H9 (cell line): ENCODE measurements around the gene TBC1D22A. TPM values are rescaled to one million over a fixed set of nuclear protein-coding genes. Genes with fewer than 3 reads are reported as not detected.
A peak's percentile ranks its signal among the peaks of the same experiment; 100 is the strongest.

Source experiments
- DNase-seq: peaks from one replicate; pipeline ENCODE4 v3.0.0-alpha.2; 2017
- H2AFZ ChIP-seq: one replicate; pipeline ENCODE4 v1.6.1; 2013; ENCODE audit warnings: mild to moderate bottlenecking, low read length, control low read depth, moderate library complexity
- H2AK5ac ChIP-seq: 2 replicates; pipeline ENCODE4 v1.6.1; 2013; ENCODE audit warnings: low read length, control low read depth, mixed read lengths; ENCODE audit not compliant: insufficient read length
- H2BK120ac ChIP-seq: one replicate; pipeline ENCODE4 v1.6.1; 2013; ENCODE audit warnings: low read depth, mild to moderate bottlenecking, low read length, control low read depth, inconsistent platforms; ENCODE audit not compliant: poor library complexity, severe bottlenecking
- H2BK12ac ChIP-seq: 2 replicates; pipeline ENCODE4 v1.6.1; 2013; ENCODE audit warnings: low read length, control low read depth, mixed read lengths, low read depth; ENCODE audit not compliant: insufficient read length
- H2BK15ac ChIP-seq: 2 replicates; pipeline ENCODE4 v1.6.1; 2013; ENCODE audit warnings: low read depth, low read length, control low read depth
- H2BK20ac ChIP-seq: one replicate; pipeline ENCODE4 v1.6.1; 2013; ENCODE audit warnings: low read depth, mild to moderate bottlenecking, low read length, control low read depth, inconsistent platforms; ENCODE audit not compliant: poor library complexity, severe bottlenecking
- H2BK5ac ChIP-seq: 2 replicates; pipeline ENCODE4 v1.6.1; 2013; ENCODE audit warnings: low read length, control low read depth, mixed read lengths; ENCODE audit not compliant: insufficient read length
- H3K14ac ChIP-seq: 2 replicates; pipeline ENCODE4 v1.6.1; 2013; ENCODE audit warnings: low read length, control low read depth; ENCODE audit not compliant: insufficient read depth
- H3K18ac ChIP-seq: 2 replicates; pipeline ENCODE4 v1.6.1; 2013; ENCODE audit warnings: low read depth, mild to moderate bottlenecking, mixed read lengths, low read length, control low read depth; ENCODE audit not compliant: insufficient read length
- H3K23ac ChIP-seq: 2 replicates; pipeline ENCODE4 v1.6.1; 2013; ENCODE audit warnings: low read length, control low read depth, mixed read lengths, low read depth; ENCODE audit not compliant: insufficient read length
- H3K23me2 ChIP-seq: 2 replicates; pipeline ENCODE4 v1.6.1; 2013; ENCODE audit warnings: low read depth, mild to moderate bottlenecking, mixed read lengths, low read length, control low read depth; ENCODE audit not compliant: insufficient read length, poor library complexity, severe bottlenecking
- H3K27ac ChIP-seq: 2 replicates; pipeline ENCODE4 v1.5.1; 2013; ENCODE audit warnings: low read length, control low read depth, mixed read lengths, low read depth; ENCODE audit not compliant: insufficient read length
- H3K27me3 ChIP-seq: 2 replicates; pipeline ENCODE4 v1.6.1; 2013; ENCODE audit warnings: low read length, control low read depth, inconsistent platforms; ENCODE audit not compliant: insufficient read depth
- H3K4ac ChIP-seq: 2 replicates; pipeline ENCODE4 v1.6.1; 2013; ENCODE audit warnings: low read depth, mild to moderate bottlenecking, control low read depth, inconsistent platforms, low read length, moderate library complexity
- H3K4me1 ChIP-seq: 2 replicates; pipeline ENCODE4 v1.6.1; 2013; ENCODE audit warnings: low read length, control low read depth, inconsistent platforms; ENCODE audit not compliant: insufficient read depth
- H3K4me2 ChIP-seq: 2 replicates; pipeline ENCODE4 v1.6.1; 2013; ENCODE audit warnings: low read length, control low read depth, mixed read lengths; ENCODE audit not compliant: insufficient read length, insufficient read depth
- H3K56ac ChIP-seq: 2 replicates; pipeline ENCODE4 v1.6.1; 2013; ENCODE audit warnings: low read depth, mild to moderate bottlenecking, mixed read lengths, low read length, control low read depth; ENCODE audit not compliant: insufficient read length
- H3K79me1 ChIP-seq: 2 replicates; pipeline ENCODE4 v1.6.1; 2013; ENCODE audit warnings: low read depth, mild to moderate bottlenecking, moderate library complexity, low read length, control low read depth, inconsistent platforms; ENCODE audit not compliant: insufficient read depth, poor library complexity, severe bottlenecking
- H3K79me2 ChIP-seq: 2 replicates; pipeline ENCODE4 v1.6.1; 2013; ENCODE audit warnings: low read length, control low read depth, inconsistent platforms; ENCODE audit not compliant: insufficient read depth
- H3K9ac ChIP-seq: 2 replicates; pipeline ENCODE4 v1.6.1; 2013; ENCODE audit warnings: low read length, control low read depth, mixed read lengths; ENCODE audit not compliant: insufficient read length; ENCODE audit errors: extremely low read depth
- H3K9me3 ChIP-seq: one replicate; pipeline ENCODE4 v1.6.1; 2013; ENCODE audit warnings: low read depth, low read length, inconsistent platforms; ENCODE audit not compliant: control insufficient read depth
- H3T11ph ChIP-seq: one replicate; pipeline ENCODE4 v1.6.1; 2013; ENCODE audit warnings: mild to moderate bottlenecking, low read length, control low read depth, inconsistent platforms
- H4K20me1 ChIP-seq: one replicate; pipeline ENCODE4 v1.6.1; 2013; ENCODE audit not compliant: control insufficient read depth, insufficient read length, insufficient read depth
- H4K5ac ChIP-seq: 2 replicates; pipeline ENCODE4 v1.6.1; 2013; ENCODE audit warnings: low read depth, mild to moderate bottlenecking, mixed read lengths, low read length, control low read depth; ENCODE audit not compliant: insufficient read length
- H4K8ac ChIP-seq: replicated peaks from 2 replicates; pipeline ENCODE4 v1.6.1; 2013; ENCODE audit warnings: low read length, control low read depth, mixed read lengths, low read depth; ENCODE audit not compliant: insufficient read length
- H4K91ac ChIP-seq: 2 replicates; pipeline ENCODE4 v1.6.1; 2013; ENCODE audit warnings: low read depth, mild to moderate bottlenecking, moderate library complexity, mixed read lengths, low read length, control low read depth; ENCODE audit not compliant: insufficient read length
- H3K27ac Mint-ChIP-seq, 3 experiments: 2 replicates in 2 of 3; 3 replicates in 1 of 3; pipeline ENCODE4 v1.8.0; 2020 to 2021; ENCODE audit warnings: mixed read lengths in 3 of 3, mild to moderate bottlenecking in 1 of 3, moderate library complexity in 1 of 3
- H3K27me3 Mint-ChIP-seq: 2 replicates; pipeline ENCODE4 v1.8.0; 2021; ENCODE audit warnings: low read depth, mild to moderate bottlenecking, moderate library complexity, mixed read lengths
- H3K36me3 Mint-ChIP-seq, 3 experiments: 2 replicates in 2 of 3; 3 replicates in 1 of 3; pipeline ENCODE4 v1.8.0; 2020 to 2021; ENCODE audit warnings: low read depth in 3 of 3, mixed read lengths in 3 of 3; ENCODE audit not compliant: insufficient read depth in 1 of 3
- H3K4me1 Mint-ChIP-seq, 2 experiments: 2 replicates each; pipeline ENCODE4 v1.8.0; 2020; ENCODE audit warnings: mixed read lengths in 2 of 2
- H3K4me3 Mint-ChIP-seq, 2 experiments: 2 replicates in 1 of 2; 3 replicates in 1 of 2; pipeline ENCODE4 v1.8.0; 2020 to 2021; ENCODE audit warnings: mild to moderate bottlenecking in 2 of 2, mixed read lengths in 2 of 2, moderate library complexity in 1 of 2
- H3K9me3 Mint-ChIP-seq, 2 experiments: 2 replicates in 1 of 2; 3 replicates in 1 of 2; pipeline ENCODE4 v1.8.0; 2020; ENCODE audit warnings: mild to moderate bottlenecking in 2 of 2, mixed read lengths in 2 of 2, moderate library complexity in 1 of 2
- WGBS: extraction: QIAGEN DNeasy Blood & Tissue Kit; methylation state at CpG from one replicate; pipeline ENCODE4 v1.1.7; 2013; ENCODE audit warnings: missing lambda C conversion rate, low lambda C conversion rate, mixed read lengths; ENCODE audit not compliant: insufficient read length; ENCODE audit errors: extremely low coverage; 5-methylcytosine and 5-hydroxymethylcytosine counted together
- total RNA-seq: library from RNA; stranded (reverse); gene quantifications from 2 replicates; pipeline ENCODE4 v1.2.1, GENCODE V29; 2021
- TF ChIP-seq, protein P1 (sequence below): fragments of 200-600 bp; sonication (generic); conservative IDR thresholded peaks from 3 replicates; pipeline ENCODE4 v1.8.0; 2021; ENCODE audit warnings: antibody characterized with exemption, mild to moderate bottlenecking

TBC1D22A gene
- total RNA-seq, 1 experiment from 2014 or later: 20.8 TPM

DNA sequence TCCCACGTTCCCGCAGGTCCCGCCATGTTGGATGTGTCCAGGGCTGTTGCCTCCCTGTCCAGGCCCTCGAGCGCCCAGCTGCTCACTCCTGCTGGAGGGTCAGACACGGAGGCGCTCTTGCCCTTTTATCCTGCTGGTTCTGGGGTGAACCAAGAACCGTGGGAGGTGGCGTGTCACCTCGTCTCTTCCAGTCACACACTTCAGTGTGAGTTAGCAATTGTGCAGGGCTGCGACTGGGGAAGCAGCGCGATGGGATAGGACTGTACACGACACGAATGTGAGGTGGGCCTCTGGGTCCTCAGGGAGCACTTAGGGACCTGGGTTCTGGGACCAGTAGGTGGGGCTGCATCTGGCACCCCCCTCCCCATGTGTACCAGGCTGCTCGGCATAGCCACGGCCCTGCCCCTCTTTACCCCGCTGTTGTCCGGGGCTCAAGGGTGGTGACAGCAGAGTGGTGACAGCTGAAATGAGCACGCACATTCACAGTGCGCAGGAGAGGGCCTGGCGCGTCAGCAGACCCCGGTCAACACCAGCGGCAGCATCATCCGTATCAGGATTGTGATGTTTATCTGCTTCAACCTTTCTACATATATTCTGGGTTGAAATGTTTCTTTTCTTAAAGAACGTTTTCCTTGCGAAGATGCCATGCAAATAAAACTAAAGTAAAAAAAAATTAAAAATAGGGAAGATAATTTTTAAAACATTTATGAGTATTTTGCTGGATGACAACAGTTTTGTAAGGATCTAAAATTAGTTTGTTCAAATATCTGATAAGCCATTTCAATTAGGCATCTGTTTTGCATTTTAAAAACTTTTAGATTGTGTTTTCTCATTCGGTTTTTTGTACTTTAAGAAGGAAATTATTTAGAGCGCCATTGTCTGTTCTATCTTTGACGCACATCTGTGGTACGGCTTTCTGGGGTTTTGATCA, 210.7 kb downstream of the TBC1D22A start:
- H3K9me3 Mint-ChIP-seq: no peaks in the 10 kb centered on the region
- H3K56ac ChIP-seq: no peak overlapping the region
- DNase-seq: no peak

More for the DNA sequence above, 210.7 kb downstream of the TBC1D22A start:
- WGBS: no CpG with 5 or more reads among the region's 32 CpGs
- peak overlapping the region in 1 of 3 experiments; percentile 57; a peak in 2 of 7 replicates for H3K27ac Mint-ChIP-seq
- H3K4me2 ChIP-seq: no peak overlapping the region
- H2BK120ac ChIP-seq: no peak overlapping the region
- H3K27me3 ChIP-seq: no peaks in the 10 kb centered on the region
- H2BK20ac ChIP-seq: no peak overlapping the region
- H2BK12ac ChIP-seq: no peak overlapping the region
- no peak overlapping the region for H3K18ac ChIP-seq
- H3K23me2 ChIP-seq: no peaks in the 10 kb centered on the region
- H2AK5ac ChIP-seq: no peak overlapping the region
- H2AFZ ChIP-seq: no peak overlapping the region
- H3K4ac ChIP-seq: no peak overlapping the region
- H3K4me3 Mint-ChIP-seq: no peak overlapping the region
- H3K79me2 ChIP-seq: no peaks in the 10 kb centered on the region; the same call in 1 of the 2 replicates
- H4K20me1 ChIP-seq: no peaks in the 10 kb centered on the region
- no peak overlapping the region for H2BK15ac ChIP-seq
- no peaks in the 10 kb centered on the region for H3K9me3 ChIP-seq
- H3T11ph ChIP-seq: no peak overlapping the region
- H3K79me1 ChIP-seq: no peaks in the 10 kb centered on the region
- no peak overlapping the region for H4K5ac ChIP-seq
- peaks cover 0 to 10% (median 3%) of the 10 kb centered on the region in 3 experiments; a peak in 2 of 7 replicates for H3K36me3 Mint-ChIP-seq
- no peak overlapping the region for H3K9ac ChIP-seq
- no peak overlapping the region for H3K27ac ChIP-seq
- H3K23ac ChIP-seq: no peak overlapping the region
- no peak overlapping the region for H3K14ac ChIP-seq
- peaks cover 19 to 25% of the 10 kb centered on the region in 2 experiments for H3K4me1 Mint-ChIP-seq
- no peak overlapping the region for H2BK5ac ChIP-seq
- H4K91ac ChIP-seq: no peak overlapping the region
- no peak overlapping the region for H4K8ac ChIP-seq
- H3K27me3 Mint-ChIP-seq: no peaks in the 10 kb centered on the region
- TF ChIP-seq, protein P1, sequence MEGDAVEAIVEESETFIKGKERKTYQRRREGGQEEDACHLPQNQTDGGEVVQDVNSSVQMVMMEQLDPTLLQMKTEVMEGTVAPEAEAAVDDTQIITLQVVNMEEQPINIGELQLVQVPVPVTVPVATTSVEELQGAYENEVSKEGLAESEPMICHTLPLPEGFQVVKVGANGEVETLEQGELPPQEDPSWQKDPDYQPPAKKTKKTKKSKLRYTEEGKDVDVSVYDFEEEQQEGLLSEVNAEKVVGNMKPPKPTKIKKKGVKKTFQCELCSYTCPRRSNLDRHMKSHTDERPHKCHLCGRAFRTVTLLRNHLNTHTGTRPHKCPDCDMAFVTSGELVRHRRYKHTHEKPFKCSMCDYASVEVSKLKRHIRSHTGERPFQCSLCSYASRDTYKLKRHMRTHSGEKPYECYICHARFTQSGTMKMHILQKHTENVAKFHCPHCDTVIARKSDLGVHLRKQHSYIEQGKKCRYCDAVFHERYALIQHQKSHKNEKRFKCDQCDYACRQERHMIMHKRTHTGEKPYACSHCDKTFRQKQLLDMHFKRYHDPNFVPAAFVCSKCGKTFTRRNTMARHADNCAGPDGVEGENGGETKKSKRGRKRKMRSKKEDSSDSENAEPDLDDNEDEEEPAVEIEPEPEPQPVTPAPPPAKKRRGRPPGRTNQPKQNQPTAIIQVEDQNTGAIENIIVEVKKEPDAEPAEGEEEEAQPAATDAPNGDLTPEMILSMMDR: no peak
- H3K4me1 ChIP-seq: no peaks in the 10 kb centered on the region; the same call in 1 of the 2 replicates
